ENCODE results near the gene EBF3. TPM values are rescaled to one million over a fixed set of nuclear protein-coding genes. Genes with fewer than 3 reads are reported as not detected.

Gene EBF3
- total and polyA plus RNA-seq, 9 of the 15 experiments (the other 6 are each of a cell fraction or from before 2014, with no cell fraction given), result not detected

DNA sequence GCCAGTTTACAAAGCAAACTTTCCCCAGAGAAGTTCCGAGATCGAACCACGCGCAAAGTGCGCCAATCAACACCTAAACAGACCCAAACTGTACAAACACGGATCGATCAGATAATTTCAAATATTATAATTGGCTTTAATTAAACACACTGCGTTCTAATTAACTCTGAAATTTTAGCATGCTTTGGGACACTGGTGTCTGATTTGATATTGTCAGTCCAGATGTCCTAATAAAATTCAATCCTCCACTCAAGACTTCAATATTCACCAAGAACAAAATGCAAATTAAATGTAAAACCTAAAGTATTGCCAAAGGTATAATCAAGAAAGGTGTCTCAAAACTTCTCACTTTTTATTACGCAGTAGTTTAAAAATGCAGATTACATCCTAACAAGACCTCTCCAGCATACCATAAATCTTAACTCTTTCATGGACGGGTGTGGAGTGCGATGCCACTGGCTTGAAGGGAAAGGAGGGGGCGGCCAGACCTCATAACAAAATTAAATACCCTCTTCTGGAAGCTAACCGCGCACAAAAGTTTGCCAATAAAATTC lies 5.9 kb upstream of the EBF3 start:
- WGBS (ENCODE audit: insufficient coverage, low coverage, missing lambda C conversion rate), result 37% methylated on average over 9 of the region's 14 CpGs
- intact Hi-C loops (cut with micrococcal nuclease), result no loop called here
- ChIA-PET POLR2A (no interaction called here), CTCF (ENCODE audit: low intra/inter-chr PET ratio) (no interaction called here)
- H4K20me1 ChIP-seq (replicated peaks; ENCODE audit: control insufficient read depth, insufficient read depth, low read length), result no peaks in the 10 kb centered on the region
- H3K4me1 ChIP-seq (replicated peaks in 1 of 2; ENCODE audit: control insufficient read depth in 2 of 2, insufficient read depth in 2 of 2, low read length in 2 of 2), result peaks cover 0 to 4% of the 10 kb centered on the region in 2 experiments; a peak in 2 of 5 replicates
- H3K27ac ChIP-seq (ENCODE audit: extremely low read depth, low read depth, low read length), result no peak overlapping the region
- in situ Hi-C loops (cut with MboI), result no loop called here
- H3K4me2 ChIP-seq (ENCODE audit: insufficient read depth, low read length), result no peak overlapping the region
- H3K9me1 ChIP-seq (ENCODE audit: control insufficient read depth, insufficient read depth, low read length), result no peaks in the 10 kb centered on the region
- H3K9me3 ChIP-seq (replicated peaks; ENCODE audit: control insufficient read depth, insufficient read depth, low read depth, low read length), result no peaks in the 10 kb centered on the region
- no peak overlapping the region for H3K4me3 ChIP-seq
- no peaks in the 10 kb centered on the region for H3K79me2 ChIP-seq (ENCODE audit: control insufficient read depth, insufficient read depth, low read length)
- DNase-seq (ENCODE audit: extremely low read depth in 1 of 4, low spot score in 3 of 4) (no peak), ATAC-seq (no peak), FAIRE-seq (no peak)
- no peak overlapping the region for H3K9ac ChIP-seq (ENCODE audit: insufficient read depth in 1 of 2, low read depth in 2 of 2, low read length in 2 of 2)
- BruUV-seq (replicated peaks), result no TSS peak
- H2AFZ ChIP-seq (ENCODE audit: low read depth, low read length), result no peak overlapping the region
- no peaks in the 10 kb centered on the region for H3K36me3 ChIP-seq (ENCODE audit: control insufficient read depth, insufficient read depth, low read length)
- peaks cover 0 to 17% of the 10 kb centered on the region in 2 experiments; a peak in 1 of 5 replicates for H3K27me3 ChIP-seq (ENCODE audit: control insufficient read depth in 2 of 2, insufficient read depth in 2 of 2, low read length in 2 of 2)
- TF ChIP-seq CREBBP (IDR thresholded peaks at IDR 0.05; ENCODE audit: low read depth, low read length) (no peak), PTRF (tag; IDR thresholded peaks at IDR 0.05) (no peak), GABPB2 (CRISPR knock-in tag; conservative IDR thresholded peaks at IDR 0.05) (no peak), ZNF431 (CRISPR knock-in tag; IDR thresholded peaks at IDR 0.05) (no peak), PTBP1 (IDR thresholded peaks at IDR 0.05; ENCODE audit: low read depth, low read length) (no peak), FOXP1 (CRISPR knock-in tag; IDR thresholded peaks at IDR 0.05) (no peak)
- TF ChIP-seq, protein P1, sequence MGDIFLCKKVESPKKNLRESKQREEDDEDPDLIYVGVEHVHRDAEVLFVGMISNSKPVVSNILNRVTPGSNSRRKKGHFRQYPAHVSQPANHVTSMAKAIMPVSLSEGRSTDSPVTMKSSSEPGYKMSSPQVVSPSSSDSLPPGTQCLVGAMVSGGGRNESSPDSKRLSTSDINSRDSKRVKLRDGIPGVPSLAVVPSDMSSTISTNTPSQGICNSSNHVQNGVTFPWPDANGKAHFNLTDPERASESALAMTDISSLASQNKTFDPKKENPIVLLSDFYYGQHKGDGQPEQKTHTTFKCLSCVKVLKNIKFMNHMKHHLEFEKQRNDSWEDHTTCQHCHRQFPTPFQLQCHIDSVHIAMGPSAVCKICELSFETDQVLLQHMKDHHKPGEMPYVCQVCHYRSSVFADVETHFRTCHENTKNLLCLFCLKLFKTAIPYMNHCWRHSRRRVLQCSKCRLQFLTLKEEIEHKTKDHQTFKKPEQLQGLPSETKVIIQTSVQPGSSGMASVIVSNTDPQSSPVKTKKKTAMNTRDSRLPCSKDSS (IDR thresholded peaks at IDR 0.05; ENCODE audit: low read depth, partially characterized antibody), result no peak
- TF ChIP-seq, protein P2, sequence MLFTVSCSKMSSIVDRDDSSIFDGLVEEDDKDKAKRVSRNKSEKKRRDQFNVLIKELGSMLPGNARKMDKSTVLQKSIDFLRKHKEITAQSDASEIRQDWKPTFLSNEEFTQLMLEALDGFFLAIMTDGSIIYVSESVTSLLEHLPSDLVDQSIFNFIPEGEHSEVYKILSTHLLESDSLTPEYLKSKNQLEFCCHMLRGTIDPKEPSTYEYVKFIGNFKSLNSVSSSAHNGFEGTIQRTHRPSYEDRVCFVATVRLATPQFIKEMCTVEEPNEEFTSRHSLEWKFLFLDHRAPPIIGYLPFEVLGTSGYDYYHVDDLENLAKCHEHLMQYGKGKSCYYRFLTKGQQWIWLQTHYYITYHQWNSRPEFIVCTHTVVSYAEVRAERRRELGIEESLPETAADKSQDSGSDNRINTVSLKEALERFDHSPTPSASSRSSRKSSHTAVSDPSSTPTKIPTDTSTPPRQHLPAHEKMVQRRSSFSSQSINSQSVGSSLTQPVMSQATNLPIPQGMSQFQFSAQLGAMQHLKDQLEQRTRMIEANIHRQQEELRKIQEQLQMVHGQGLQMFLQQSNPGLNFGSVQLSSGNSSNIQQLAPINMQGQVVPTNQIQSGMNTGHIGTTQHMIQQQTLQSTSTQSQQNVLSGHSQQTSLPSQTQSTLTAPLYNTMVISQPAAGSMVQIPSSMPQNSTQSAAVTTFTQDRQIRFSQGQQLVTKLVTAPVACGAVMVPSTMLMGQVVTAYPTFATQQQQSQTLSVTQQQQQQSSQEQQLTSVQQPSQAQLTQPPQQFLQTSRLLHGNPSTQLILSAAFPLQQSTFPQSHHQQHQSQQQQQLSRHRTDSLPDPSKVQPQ (CRISPR knock-in tag; IDR thresholded peaks at IDR 0.05; ENCODE audit: borderline replicate concordance), result no peak
- TF ChIP-seq, protein P3, sequence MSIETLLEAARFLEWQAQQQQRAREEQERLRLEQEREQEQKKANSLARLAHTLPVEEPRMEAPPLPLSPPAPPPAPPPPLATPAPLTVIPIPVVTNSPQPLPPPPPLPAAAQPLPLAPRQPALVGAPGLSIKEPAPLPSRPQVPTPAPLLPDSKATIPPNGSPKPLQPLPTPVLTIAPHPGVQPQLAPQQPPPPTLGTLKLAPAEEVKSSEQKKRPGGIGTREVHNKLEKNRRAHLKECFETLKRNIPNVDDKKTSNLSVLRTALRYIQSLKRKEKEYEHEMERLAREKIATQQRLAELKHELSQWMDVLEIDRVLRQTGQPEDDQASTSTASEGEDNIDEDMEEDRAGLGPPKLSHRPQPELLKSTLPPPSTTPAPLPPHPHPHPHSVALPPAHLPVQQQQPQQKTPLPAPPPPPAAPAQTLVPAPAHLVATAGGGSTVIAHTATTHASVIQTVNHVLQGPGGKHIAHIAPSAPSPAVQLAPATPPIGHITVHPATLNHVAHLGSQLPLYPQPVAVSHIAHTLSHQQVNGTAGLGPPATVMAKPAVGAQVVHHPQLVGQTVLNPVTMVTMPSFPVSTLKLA (conservative IDR thresholded peaks at IDR 0.05), result no peak
- TF ChIP-seq, protein P4, sequence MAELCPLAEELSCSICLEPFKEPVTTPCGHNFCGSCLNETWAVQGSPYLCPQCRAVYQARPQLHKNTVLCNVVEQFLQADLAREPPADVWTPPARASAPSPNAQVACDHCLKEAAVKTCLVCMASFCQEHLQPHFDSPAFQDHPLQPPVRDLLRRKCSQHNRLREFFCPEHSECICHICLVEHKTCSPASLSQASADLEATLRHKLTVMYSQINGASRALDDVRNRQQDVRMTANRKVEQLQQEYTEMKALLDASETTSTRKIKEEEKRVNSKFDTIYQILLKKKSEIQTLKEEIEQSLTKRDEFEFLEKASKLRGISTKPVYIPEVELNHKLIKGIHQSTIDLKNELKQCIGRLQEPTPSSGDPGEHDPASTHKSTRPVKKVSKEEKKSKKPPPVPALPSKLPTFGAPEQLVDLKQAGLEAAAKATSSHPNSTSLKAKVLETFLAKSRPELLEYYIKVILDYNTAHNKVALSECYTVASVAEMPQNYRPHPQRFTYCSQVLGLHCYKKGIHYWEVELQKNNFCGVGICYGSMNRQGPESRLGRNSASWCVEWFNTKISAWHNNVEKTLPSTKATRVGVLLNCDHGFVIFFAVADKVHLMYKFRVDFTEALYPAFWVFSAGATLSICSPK (IDR thresholded peaks at IDR 0.05; ENCODE audit: borderline replicate concordance), result no peak
- TF ChIP-seq, protein P5, sequence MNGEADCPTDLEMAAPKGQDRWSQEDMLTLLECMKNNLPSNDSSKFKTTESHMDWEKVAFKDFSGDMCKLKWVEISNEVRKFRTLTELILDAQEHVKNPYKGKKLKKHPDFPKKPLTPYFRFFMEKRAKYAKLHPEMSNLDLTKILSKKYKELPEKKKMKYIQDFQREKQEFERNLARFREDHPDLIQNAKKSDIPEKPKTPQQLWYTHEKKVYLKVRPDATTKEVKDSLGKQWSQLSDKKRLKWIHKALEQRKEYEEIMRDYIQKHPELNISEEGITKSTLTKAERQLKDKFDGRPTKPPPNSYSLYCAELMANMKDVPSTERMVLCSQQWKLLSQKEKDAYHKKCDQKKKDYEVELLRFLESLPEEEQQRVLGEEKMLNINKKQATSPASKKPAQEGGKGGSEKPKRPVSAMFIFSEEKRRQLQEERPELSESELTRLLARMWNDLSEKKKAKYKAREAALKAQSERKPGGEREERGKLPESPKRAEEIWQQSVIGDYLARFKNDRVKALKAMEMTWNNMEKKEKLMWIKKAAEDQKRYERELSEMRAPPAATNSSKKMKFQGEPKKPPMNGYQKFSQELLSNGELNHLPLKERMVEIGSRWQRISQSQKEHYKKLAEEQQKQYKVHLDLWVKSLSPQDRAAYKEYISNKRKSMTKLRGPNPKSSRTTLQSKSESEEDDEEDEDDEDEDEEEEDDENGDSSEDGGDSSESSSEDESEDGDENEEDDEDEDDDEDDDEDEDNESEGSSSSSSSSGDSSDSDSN (IDR thresholded peaks at IDR 0.05; ENCODE audit: borderline replicate concordance in 1 of 2, low read depth in 2 of 2, low read length in 2 of 2), result no peak
